Measurements from ENCODE around the gene CATSPERD.

DNA sequence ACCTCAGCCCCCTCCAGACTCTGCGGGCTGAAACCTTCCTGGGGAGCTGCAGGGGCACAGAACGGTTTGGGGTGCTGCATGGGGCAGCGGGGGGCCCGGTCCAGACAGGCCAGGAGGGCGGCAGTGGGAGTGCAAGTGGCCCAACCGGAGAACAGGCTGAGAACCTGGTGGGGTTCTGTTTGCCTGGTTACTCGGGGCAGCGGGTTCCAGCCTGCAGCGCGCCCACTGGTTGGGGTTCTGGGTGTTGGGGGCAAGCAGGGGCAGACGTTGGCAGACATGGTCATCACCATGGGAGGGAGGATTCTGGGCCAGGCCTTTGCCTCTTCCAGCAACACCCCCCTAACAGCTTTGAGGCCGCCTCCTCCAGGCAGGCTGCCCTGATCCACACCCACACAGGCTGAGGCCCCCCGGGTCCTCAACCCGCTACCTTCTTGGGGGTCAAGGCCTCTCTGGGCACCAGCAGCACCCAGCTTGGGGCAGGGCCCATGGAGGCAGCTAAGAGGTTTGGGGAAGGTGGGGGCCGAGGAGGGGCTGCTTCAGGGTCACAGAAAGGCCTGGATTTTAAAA is 64.2 kb downstream of the CATSPERD start, which contains the start of gene PRR22:
- TF ChIP-seq EZH2 (IDR thresholded peaks at IDR 0.05; ENCODE audit: low read depth) = no peak
- TF ChIP-seq, protein P1, sequence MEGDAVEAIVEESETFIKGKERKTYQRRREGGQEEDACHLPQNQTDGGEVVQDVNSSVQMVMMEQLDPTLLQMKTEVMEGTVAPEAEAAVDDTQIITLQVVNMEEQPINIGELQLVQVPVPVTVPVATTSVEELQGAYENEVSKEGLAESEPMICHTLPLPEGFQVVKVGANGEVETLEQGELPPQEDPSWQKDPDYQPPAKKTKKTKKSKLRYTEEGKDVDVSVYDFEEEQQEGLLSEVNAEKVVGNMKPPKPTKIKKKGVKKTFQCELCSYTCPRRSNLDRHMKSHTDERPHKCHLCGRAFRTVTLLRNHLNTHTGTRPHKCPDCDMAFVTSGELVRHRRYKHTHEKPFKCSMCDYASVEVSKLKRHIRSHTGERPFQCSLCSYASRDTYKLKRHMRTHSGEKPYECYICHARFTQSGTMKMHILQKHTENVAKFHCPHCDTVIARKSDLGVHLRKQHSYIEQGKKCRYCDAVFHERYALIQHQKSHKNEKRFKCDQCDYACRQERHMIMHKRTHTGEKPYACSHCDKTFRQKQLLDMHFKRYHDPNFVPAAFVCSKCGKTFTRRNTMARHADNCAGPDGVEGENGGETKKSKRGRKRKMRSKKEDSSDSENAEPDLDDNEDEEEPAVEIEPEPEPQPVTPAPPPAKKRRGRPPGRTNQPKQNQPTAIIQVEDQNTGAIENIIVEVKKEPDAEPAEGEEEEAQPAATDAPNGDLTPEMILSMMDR (conservative IDR thresholded peaks at IDR 0.05) = no peak
